IMR-90 (cell line): ENCODE results near the gene HOATZ. TPM values are rescaled to one million over a fixed set of nuclear protein-coding genes. Genes with fewer than 3 reads are reported as not detected.

ENCODE experiments used
- ATAC-seq: fragments of 200-7000 bp; cut with Tn5 transposase; 2 replicates; pipeline ENCODE4 v1.9.1; 2020; ENCODE audit warnings: low read depth, mild to moderate bottlenecking, moderate library complexity
- BruUV-seq: library from RNA; stranded (reverse); fragments of 400-500 nt; replicated peaks from 2 replicates; lab custom pipeline; 2021; lab: Mats Ljungman, UMichigan
- CTCF ChIA-PET: fragments of 300-600 bp; formaldehyde crosslinking; extraction: SDS; loops from one replicate; lab custom pipeline; 2021; ENCODE audit warnings: antibody characterized with exemption; lab: Yijun Ruan, JAX
- POLR2A ChIA-PET: fragments of 300-600 bp; sonication (Branson Sonifier 250); formaldehyde crosslinking; loops from one replicate; lab custom pipeline; 2022; ENCODE audit warnings: antibody characterized with exemption; ENCODE audit not compliant: unreplicated experiment; lab: Charles Lee
- DNase-seq: peaks from one replicate; pipeline ENCODE4 v3.0.0; 2013
- H2AFZ ChIP-seq: replicated peaks from 2 replicates; pipeline ENCODE3; 2013; ENCODE audit warnings: low read length, mild to moderate bottlenecking; ENCODE audit not compliant: poor library complexity
- H2AK5ac ChIP-seq: 2 replicates; pipeline ENCODE4 v1.6.1; 2013; ENCODE audit warnings: low read depth, low read length, inconsistent platforms
- H2AK9ac ChIP-seq: replicated peaks from 2 replicates; pipeline ENCODE3; 2013; ENCODE audit warnings: mild to moderate bottlenecking, low read depth, low read length, moderate library complexity; ENCODE audit not compliant: poor library complexity
- H2BK120ac ChIP-seq: 2 replicates; pipeline ENCODE4 v1.6.1; 2013; ENCODE audit warnings: low read depth, low read length, inconsistent platforms
- H2BK15ac ChIP-seq: 3 replicates; pipeline ENCODE4 v1.6.1; 2013; ENCODE audit warnings: low read depth, low read length, inconsistent platforms
- H2BK20ac ChIP-seq: 2 replicates; pipeline ENCODE4 v1.6.1; 2013; ENCODE audit warnings: low read depth, mild to moderate bottlenecking, inconsistent platforms, low read length, moderate library complexity
- H2BK5ac ChIP-seq: 2 replicates; pipeline ENCODE4 v1.6.1; 2013; ENCODE audit warnings: mild to moderate bottlenecking, low read depth, low read length, inconsistent platforms; ENCODE audit not compliant: poor library complexity, severe bottlenecking
- H3K14ac ChIP-seq: replicated peaks from 2 replicates; pipeline ENCODE4 v1.6.1; 2013; ENCODE audit warnings: low read depth, low read length, inconsistent platforms
- H3K18ac ChIP-seq: 2 replicates; pipeline ENCODE4 v1.6.1; 2013; ENCODE audit warnings: low read depth, low read length, control low read depth
- H3K23ac ChIP-seq: 2 replicates; pipeline ENCODE4 v1.6.1; 2013; ENCODE audit warnings: low read depth, low read length, inconsistent platforms
- H3K27ac ChIP-seq: 2 replicates; pipeline ENCODE4 v1.5.1; 2013; ENCODE audit warnings: mild to moderate bottlenecking, control low read depth, low read length; ENCODE audit not compliant: insufficient read depth
- H3K27me3 ChIP-seq: 2 replicates; pipeline ENCODE4 v1.6.1; 2013; ENCODE audit warnings: low read length; ENCODE audit not compliant: control insufficient read depth, insufficient read depth
- H3K36me3 ChIP-seq: 2 replicates; pipeline ENCODE4 v1.6.1; 2013; ENCODE audit warnings: low read length, mixed read lengths; ENCODE audit not compliant: control insufficient read depth, insufficient read depth
- H3K4ac ChIP-seq: 2 replicates; pipeline ENCODE4 v1.6.1; 2013; ENCODE audit warnings: low read depth, low read length, inconsistent platforms
- H3K4me1 ChIP-seq: 2 replicates; pipeline ENCODE4 v1.6.1; 2013; ENCODE audit warnings: low read length, mixed read lengths; ENCODE audit not compliant: control insufficient read depth, insufficient read depth
- H3K4me2 ChIP-seq: 2 replicates; pipeline ENCODE4 v1.6.1; 2013; ENCODE audit warnings: low read depth, mild to moderate bottlenecking, control low read depth, low read length, moderate library complexity
- H3K4me3 ChIP-seq: 2 replicates; pipeline ENCODE4 v1.5.1; 2013; ENCODE audit warnings: low read depth, mild to moderate bottlenecking, control low read depth, low read length, moderate library complexity; ENCODE audit not compliant: insufficient read depth
- H3K56ac ChIP-seq: 2 replicates; pipeline ENCODE4 v1.6.1; 2013; ENCODE audit warnings: low read length, inconsistent platforms; ENCODE audit not compliant: insufficient read depth; ENCODE audit errors: extremely low read depth
- H3K79me1 ChIP-seq, 2 experiments: 2 replicates each; pipeline ENCODE4 v1.6.1; 2013; ENCODE audit warnings: low read length in 2 of 2, inconsistent platforms in 1 of 2, low read depth in 1 of 2
- H3K9ac ChIP-seq: 2 replicates; pipeline ENCODE4 v1.6.1; 2013; ENCODE audit warnings: low read depth, low read length, control low read depth
- H3K9me1 ChIP-seq: 2 replicates; pipeline ENCODE4 v1.6.1; 2013; ENCODE audit warnings: low read length, inconsistent platforms; ENCODE audit not compliant: insufficient read depth
- H3K9me3 ChIP-seq: 2 replicates; pipeline ENCODE4 v1.6.1; 2013; ENCODE audit warnings: low read length; ENCODE audit not compliant: control insufficient read depth, insufficient read depth
- H4K20me1 ChIP-seq: 2 replicates; pipeline ENCODE4 v1.6.1; 2013; ENCODE audit warnings: low read length, inconsistent platforms; ENCODE audit not compliant: insufficient read depth
- H4K5ac ChIP-seq: 2 replicates; pipeline ENCODE4 v1.6.1; 2013; ENCODE audit warnings: mild to moderate bottlenecking, low read depth, low read length, control low read depth
- H4K8ac ChIP-seq, 2 experiments: 2 replicates each; pipeline ENCODE4 v1.6.1; 2013; ENCODE audit warnings: low read depth in 2 of 2, low read length in 2 of 2, control low read depth in 1 of 2, inconsistent platforms in 1 of 2
- H4K91ac ChIP-seq: 2 replicates; pipeline ENCODE4 v1.6.1; 2013; ENCODE audit warnings: low read depth, low read length, inconsistent platforms; ENCODE audit not compliant: insufficient read depth
- BHLHE40 ChIP-seq: fragments of 150-350 bp; IDR thresholded peaks from 2 replicates; pipeline ENCODE4 v1.6.1; 2016; ENCODE audit warnings: mild to moderate bottlenecking, low read depth, low read length
- FOS ChIP-seq: fragments of 150-350 bp; IDR thresholded peaks from 2 replicates; pipeline ENCODE4 v1.6.1; 2016; ENCODE audit warnings: low read depth, low read length
- MAZ ChIP-seq: IDR thresholded peaks from 2 replicates; pipeline ENCODE4 v1.6.1; 2012; ENCODE audit warnings: low read depth, mild to moderate bottlenecking, low read length, improper control_type of control experiment, moderate library complexity, borderline replicate concordance
- NFE2L2 ChIP-seq: fragments of 150-350 bp; IDR thresholded peaks from 2 replicates; pipeline ENCODE4 v1.6.1; 2016; ENCODE audit warnings: low read depth, mild to moderate bottlenecking, low read length
- WGBS, 2 experiments: methylation state at CpG; one replicate each; pipeline versions ENCODE4 v1.1.5 to v1.1.7; 2013; ENCODE audit warnings: missing lambda C conversion rate in 2 of 2; ENCODE audit not compliant: insufficient read length in 1 of 2; ENCODE audit errors: extremely low coverage in 2 of 2; 5-methylcytosine and 5-hydroxymethylcytosine counted together
- dilution Hi-C: fragments of 300-500 bp; cut with HindIII; formaldehyde crosslinking; loops from one replicate; pipeline ENCODE4 v1.14.3; 2018; ENCODE audit warnings: low sequenced_read_pairs; ENCODE audit not compliant: unreplicated experiment
- in situ Hi-C: fragments of 300-500 bp; cut with MboI; formaldehyde crosslinking; loops from 3 replicates; pipeline ENCODE4 v1.14.3; 2019; ENCODE audit warnings: low sequenced_read_pairs, inconsistent platforms, mixed read lengths
- intact Hi-C: fragments of 100-400 bp; cut with micrococcal nuclease; formaldehyde crosslinking; loops from 2 replicates; pipeline ENCODE4 v1.10.0; 2022
- polyA plus RNA-seq, 3 experiments: library from polyadenylated mRNA; depleted of rRNA; stranded (reverse); fragments of >200 nt; gene quantifications; 2 replicates each; pipeline ENCODE4 v1.2.3, GENCODE V29; 2012; ENCODE audit warnings: low replicate concordance in 1 of 3
- total RNA-seq: library from RNA; depleted of rRNA; stranded (reverse); fragments of >200 nt; gene quantifications from 2 replicates; pipeline ENCODE4 v1.2.3, GENCODE V29; 2012

The HOATZ gene
- total and polyA plus RNA-seq, 2 of the 4 experiments (the other 2 are of a cell fraction), result not detected

DNA sequence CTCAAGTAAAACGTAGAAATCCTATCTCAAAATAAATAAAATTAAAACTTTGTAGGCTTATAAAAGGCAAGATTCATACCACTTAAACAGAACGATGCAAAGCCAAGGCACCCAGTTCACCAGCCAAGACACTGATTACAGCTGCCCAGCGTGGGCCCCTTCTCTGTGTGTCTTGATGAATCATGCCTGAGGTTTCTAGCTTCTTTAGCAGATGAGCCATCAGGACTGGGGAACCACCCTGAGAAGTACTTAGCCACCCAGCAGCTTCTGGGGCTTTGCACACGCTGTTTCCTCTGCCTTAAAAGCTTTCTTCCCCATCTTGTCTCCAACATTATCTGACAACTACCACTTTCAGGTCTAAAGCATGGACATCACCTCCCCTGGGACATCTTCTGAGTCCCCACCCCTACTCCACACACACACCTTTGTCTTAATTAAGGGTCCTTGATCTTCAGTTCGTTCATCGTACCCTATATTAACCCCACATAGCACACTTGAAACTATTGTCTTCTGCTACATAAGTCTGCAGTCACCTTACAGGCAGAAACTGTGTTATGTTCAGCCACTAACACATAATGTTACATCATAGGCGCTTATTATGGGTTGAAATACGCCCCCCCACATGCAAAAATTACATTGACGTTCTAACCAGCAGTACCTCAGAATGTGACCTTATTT is 17.2 kb downstream of the HOATZ start:
- DNase-seq (peak; percentile 95), ATAC-seq (peak; percentile 95)
- in situ Hi-C loops, result no loop called here
- no peaks in the 10 kb centered on the region for H4K20me1 ChIP-seq
- peak overlapping the region; percentile 92 for H3K4ac ChIP-seq
- peaks cover 1% of the 10 kb centered on the region; the same call in 1 of the 2 replicates for H3K4me1 ChIP-seq
- H2BK20ac ChIP-seq, result peak overlapping the region; percentile 95
- peak overlapping the region; percentile 66; the same call in 1 of the 2 replicates for H3K56ac ChIP-seq
- H3K27ac ChIP-seq, result peak overlapping the region; percentile 66
- peak overlapping the region; percentile 77; the same call in 1 of the 2 replicates for H3K18ac ChIP-seq
- H2AK9ac ChIP-seq, result peak overlapping the region; percentile 53
- BruUV-seq, result no TSS peak
- H4K5ac ChIP-seq, result peak overlapping the region; percentile 58; the same call in 1 of the 2 replicates
- peak overlapping the region; percentile 92 for H2BK5ac ChIP-seq
- peak overlapping the region; percentile 19; the same call in 1 of the 2 replicates for H3K4me2 ChIP-seq
- ChIA-PET POLR2A (no interaction called here), CTCF (interaction anchor here (0.8 to 1.3 kb wide), 3 partner anchors 8 to 77 kb away, joined by 3 to 6 read pairs (median 4); no protein-coding TSS in a partner anchor)
- H3K9me3 ChIP-seq, result no peaks in the 10 kb centered on the region
- H3K27me3 ChIP-seq, result no peaks in the 10 kb centered on the region
- peak overlapping the region; percentile 88 for H2AFZ ChIP-seq
- H3K4me3 ChIP-seq, result no peak overlapping the region
- H3K36me3 ChIP-seq, result no peaks in the 10 kb centered on the region
- peak overlapping the region; percentile 76 for H4K91ac ChIP-seq
- TF ChIP-seq FOS, result peak; percentile 86
- no peak for TF ChIP-seq BHLHE40
- peak; percentile 14; the same call in 1 of the 2 replicates for TF ChIP-seq NFE2L2
- no peak; the same call in 1 of the 2 replicates for TF ChIP-seq MAZ
- H3K23ac ChIP-seq, result peak overlapping the region; percentile 50; the same call in 1 of the 2 replicates
- 79% methylated on average over 3 of the region's 9 CpGs; no CpG with 5 or more reads in 1 of the 2 experiments for WGBS, 2 experiments
- H3K9me1 ChIP-seq, result peaks cover 9% of the 10 kb centered on the region
- peak overlapping the region; percentile 97 for H3K14ac ChIP-seq
- peak overlapping the region; percentile 72 to 93 for H4K8ac ChIP-seq
- dilution Hi-C loops, result no loop called here
- no peaks in the 10 kb centered on the region for H3K79me1 ChIP-seq
- intact Hi-C loops, result no loop called here
- H2AK5ac ChIP-seq, result peak overlapping the region; percentile 96
- H3K9ac ChIP-seq, result no peak overlapping the region; the same call in 1 of the 2 replicates
- H2BK120ac ChIP-seq, result peak overlapping the region; percentile 95
- H2BK15ac ChIP-seq, result peak overlapping the region; percentile 98
